Motor neuron (in vitro differentiated cells): ENCODE measurements around the gene ISOC2. TPM values are rescaled to one million over a fixed set of nuclear protein-coding genes. Genes with fewer than 3 reads are reported as not detected.

Source experiments
- ATAC-seq, 8 experiments: fragments of 200-7000 bp; cut with Tn5 transposase; replicated peaks in 6 of 8; 2 replicates each; pipeline ENCODE4 v1.8.0; 2021; ENCODE audit warnings: mild to moderate bottlenecking in 8 of 8, moderate library complexity in 8 of 8
- H3K27ac ChIP-seq, 2 donors: fragments of 250-450 bp; sonication (Bioruptor Pico); 2 replicates each; pipeline ENCODE4 v1.9.0; 2021; ENCODE audit warnings: antibody characterized with exemption in 2 of 2, mild to moderate bottlenecking in 2 of 2, moderate library complexity in 1 of 2
- H3K4me1 ChIP-seq, 2 donors: fragments of 250-450 bp; sonication (Bioruptor Pico); replicated peaks in 1 of 2; 2 replicates each; pipeline ENCODE4 v1.6.1; 2021; ENCODE audit warnings: antibody characterized with exemption in 2 of 2, mild to moderate bottlenecking in 2 of 2, moderate library complexity in 1 of 2
- H3K4me3 ChIP-seq, 5 donors: fragments of 250-450 bp; sonication (Bioruptor Pico); 2 replicates each; pipeline ENCODE4 v1.9.0; 2021; ENCODE audit warnings: antibody characterized with exemption in 5 of 5, mild to moderate bottlenecking in 5 of 5, moderate library complexity in 4 of 5
- WGBS, 10 experiments: fragments of 450-650 bp; shearing (Covaris generic); methylation state at CpG; one replicate each; pipeline ENCODE4 v1.0.0; 2022; 5-methylcytosine and 5-hydroxymethylcytosine counted together
- in situ Hi-C, 9 experiments: fragments of 400-800 bp; cut with MboI; loops; one replicate each; pipeline ENCODE4 v1.15.0; 2021; ENCODE audit warnings: low sequenced_read_pairs in 9 of 9, low pct_unique_long_range_greater_than_20kb in 2 of 9; ENCODE audit not compliant: unreplicated experiment in 9 of 9
- total RNA-seq, 8 experiments: library from RNA; unstranded; fragments of 300-600 nt; gene quantifications; 2 replicates each; pipeline versions ENCODE4 v1.2.3 to v1.2.4, GENCODE V29; 2022

Gene ISOC2
- total RNA-seq, 8 experiments from 2014 or later = 35.4 to 82.0 (median 59.1) TPM

GRCh38 chr19:55495646-55496349 lies 34.4 kb upstream of the ISOC2 start:
- WGBS, 10 experiments = 33 to 100% (median 80%) methylated on average over 1 to 8 of the region's 11 CpGs; no CpG with 5 or more reads in 3 of the 10 experiments
- no peak overlapping the region for H3K27ac ChIP-seq
- in situ Hi-C loops = loop anchor here in 1 of 9 experiments (25.0 kb wide), 1 partner anchor 358 kb away; the partner anchor contains the start of gene TNNT1
- peak in 2 of 8 experiments; percentile 8 to 15 for ATAC-seq
- H3K4me3 ChIP-seq = no peak overlapping the region
- H3K4me1 ChIP-seq = peaks cover 2 to 7% of the 10 kb centered on the region in 2 donors

GRCh38 chr19:55494172-55494761 lies 32.8 kb upstream of the ISOC2 start:
- WGBS, 10 experiments = 11 to 100% (median 76%) methylated on average over 1 to 6 of the region's 22 CpGs; no CpG with 5 or more reads in 7 of the 10 experiments
- in situ Hi-C loops = loop anchor here in 1 of 9 experiments (25.0 kb wide), 1 partner anchor 357 kb away; the partner anchor contains the start of gene TNNT1
- peaks cover 12 to 14% of the 10 kb centered on the region in 2 donors for H3K4me1 ChIP-seq
- H3K27ac ChIP-seq = no peak overlapping the region
- H3K4me3 ChIP-seq = no peak overlapping the region
- ATAC-seq = peak in 2 of 8 experiments; percentile 36 to 83

- H3K4me3 ChIP-seq = no peak overlapping the region
- H3K27ac ChIP-seq = no peak overlapping the region
- WGBS, 10 experiments = 48 to 100% methylated on average over 1 to 9 of the region's 38 CpGs; no CpG with 5 or more reads in 8 of the 10 experiments
- peaks cover 14 to 19% of the 10 kb centered on the region in 2 donors for H3K4me1 ChIP-seq
- in situ Hi-C loops = loop anchor here in 1 of 9 experiments (25.0 kb wide), 1 partner anchor 356 kb away; the partner anchor contains the start of gene TNNT1
- no peak for ATAC-seq
Observed at GRCh38 chr19:55493645-55494171, 32.3 kb upstream of the ISOC2 start.

GRCh38 chr19:55493052-55493644 lies 31.7 kb upstream of the ISOC2 start:
- H3K4me3 ChIP-seq = no peak overlapping the region
- WGBS, 10 experiments = 46 to 88% (median 69%) methylated on average over 4 to 13 of the region's 18 CpGs; no CpG with 5 or more reads in 5 of the 10 experiments
- in situ Hi-C loops = loop anchor here in 1 of 9 experiments (25.0 kb wide), 1 partner anchor 356 kb away; the partner anchor contains the start of gene TNNT1
- peaks cover 17 to 22% of the 10 kb centered on the region in 2 donors for H3K4me1 ChIP-seq
- ATAC-seq = no peak
- H3K27ac ChIP-seq = no peak overlapping the region

GRCh38 chr19:55492362-55492944 lies 31.0 kb upstream of the ISOC2 start:
- peaks cover 23 to 29% of the 10 kb centered on the region in 2 donors for H3K4me1 ChIP-seq
- H3K4me3 ChIP-seq = no peak overlapping the region
- in situ Hi-C loops = loop anchor here in 1 of 9 experiments (25.0 kb wide), 1 partner anchor 355 kb away; the partner anchor contains the start of gene TNNT1
- 56 to 100% (median 70%) methylated on average over 1 to 6 of the region's 12 CpGs; no CpG with 5 or more reads in 3 of the 10 experiments for WGBS, 10 experiments
- ATAC-seq = no peak
- no peak overlapping the region for H3K27ac ChIP-seq

- 69 to 72% methylated on average over 6 to 10 of the region's 24 CpGs; no CpG with 5 or more reads in 8 of the 10 experiments for WGBS, 10 experiments
- H3K27ac ChIP-seq = no peak overlapping the region
- H3K4me1 ChIP-seq = peaks cover 30 to 36% of the 10 kb centered on the region in 2 donors
- H3K4me3 ChIP-seq = no peak overlapping the region
- in situ Hi-C loops = loop anchor here in 1 of 9 experiments (25.0 kb wide), 1 partner anchor 354 kb away; the partner anchor contains the start of gene TNNT1
- no peak for ATAC-seq
Observed at GRCh38 chr19:55491546-55492360, 30.3 kb upstream of the ISOC2 start.

- no peak overlapping the region for H3K4me3 ChIP-seq
- in situ Hi-C loops = loop anchor here in 1 of 9 experiments (25.0 kb wide), 1 partner anchor 353 kb away; the partner anchor contains the start of gene TNNT1
- 40 to 91% (median 72%) methylated on average over 1 to 30 of the region's 52 CpGs; no CpG with 5 or more reads in 6 of the 10 experiments for WGBS, 10 experiments
- peak in 3 of 8 experiments; percentile 2 to 45 (median 9) for ATAC-seq
- peaks cover 33 to 46% of the 10 kb centered on the region in 2 donors for H3K4me1 ChIP-seq
- no peak overlapping the region for H3K27ac ChIP-seq
Observed at GRCh38 chr19:55490478-55491432, 29.3 kb upstream of the ISOC2 start.

- ATAC-seq = peak in 1 of 8 experiments; percentile 9
- no CpG with 5 or more reads among the region's 21 CpGs for WGBS, 10 experiments
- no peak overlapping the region for H3K27ac ChIP-seq
- H3K4me1 ChIP-seq = peaks cover 35 to 48% of the 10 kb centered on the region in 2 donors
- in situ Hi-C loops = loop anchor here in 1 of 9 experiments (25.0 kb wide), 1 partner anchor 353 kb away; the partner anchor contains the start of gene TNNT1
- H3K4me3 ChIP-seq = no peak overlapping the region
Observed at GRCh38 chr19:55489711-55490477, 28.5 kb upstream of the ISOC2 start.

- WGBS, 10 experiments = 20 to 100% (median 80%) methylated on average over 1 to 2 of the region's 36 CpGs; no CpG with 5 or more reads in 6 of the 10 experiments
Observed at GRCh38 chr19:55488986-55489710, 27.7 kb upstream of the ISOC2 start.

More at GRCh38 chr19:55488986-55489710, 27.7 kb upstream of the ISOC2 start:
- Histone ChIP-seq H3K4me3 (no peak overlapping the region), H3K27ac (no peak overlapping the region), H3K4me1 (peaks cover 40 to 53% of the 10 kb centered on the region in 2 donors)
- in situ Hi-C loops = loop anchor here in 1 of 9 experiments (25.0 kb wide), 1 partner anchor 352 kb away; the partner anchor contains the start of gene TNNT1
- ATAC-seq = no peak
